A549 treated with AZD2906 at 1 μM for 4 hours (cell line): ENCODE results near the gene ACTR3C. TPM values are rescaled to one million over a fixed set of nuclear protein-coding genes. Genes with fewer than 3 reads are reported as not detected.

ENCODE experiments used
- total RNA-seq: library from RNA; stranded (reverse); fragments of 200-300 nt; extraction: Qiagen RNA extraction; gene quantifications from 5 replicates; pipeline ENCODE4 v1.2.3, GENCODE V29; 2022

Gene ACTR3C
- 0.06 to 0.07 TPM in 2 of 5 replicates, not detected in the others for total RNA-seq

DNA sequence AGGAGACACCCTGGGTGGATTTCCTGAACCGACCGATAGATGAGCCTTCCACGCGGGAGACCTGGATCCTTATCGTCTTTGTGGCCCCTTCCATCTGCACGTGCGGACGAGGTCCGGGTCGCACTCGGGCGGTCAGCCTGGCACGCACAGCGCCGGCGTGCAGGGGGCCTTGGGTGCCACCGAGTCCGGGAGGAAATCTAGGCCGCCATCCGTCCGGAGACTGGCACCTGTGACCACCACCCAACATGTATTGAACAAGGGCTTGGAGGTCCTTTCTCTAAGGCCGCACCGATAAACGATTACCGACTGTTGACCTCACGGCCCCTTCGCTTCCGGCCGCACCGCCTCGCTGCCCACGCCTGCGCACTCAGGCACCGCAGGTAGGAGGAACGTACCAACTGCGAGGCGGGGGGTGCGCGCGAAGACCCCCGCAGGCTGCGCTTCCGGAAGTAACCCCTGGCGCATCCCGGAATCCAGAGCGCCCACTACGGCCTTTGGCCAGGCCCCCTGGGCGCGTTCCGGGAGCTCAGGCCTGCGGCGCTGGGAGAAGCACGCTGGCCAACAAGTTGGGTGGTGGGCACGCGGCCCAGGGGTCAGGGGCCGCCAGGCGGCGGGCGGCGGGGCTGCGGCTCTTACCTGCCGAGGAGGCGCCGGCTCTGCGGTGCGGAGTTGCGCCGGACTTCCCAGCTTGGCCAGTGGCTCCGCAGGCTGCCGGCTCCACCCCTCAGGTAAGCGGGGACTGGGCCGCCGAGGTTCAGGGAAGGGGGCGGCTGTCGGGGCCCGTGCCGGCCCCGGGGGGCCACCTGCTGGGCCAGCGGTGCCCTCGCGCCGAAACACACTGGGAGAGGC is at the start of gene ACTR3C, which contains the start of gene LRRC61:
Gene ACTR3C, minus strand, starts transcription at position 713 of the 849 bp plus-strand sequence. CDS start 28,249 bp downstream, outside the sequence.
Gene LRRC61, plus strand, starts transcription at position 523 of the 849 bp plus-strand sequence. CDS start 13,507 bp downstream, outside the sequence.

DNA sequence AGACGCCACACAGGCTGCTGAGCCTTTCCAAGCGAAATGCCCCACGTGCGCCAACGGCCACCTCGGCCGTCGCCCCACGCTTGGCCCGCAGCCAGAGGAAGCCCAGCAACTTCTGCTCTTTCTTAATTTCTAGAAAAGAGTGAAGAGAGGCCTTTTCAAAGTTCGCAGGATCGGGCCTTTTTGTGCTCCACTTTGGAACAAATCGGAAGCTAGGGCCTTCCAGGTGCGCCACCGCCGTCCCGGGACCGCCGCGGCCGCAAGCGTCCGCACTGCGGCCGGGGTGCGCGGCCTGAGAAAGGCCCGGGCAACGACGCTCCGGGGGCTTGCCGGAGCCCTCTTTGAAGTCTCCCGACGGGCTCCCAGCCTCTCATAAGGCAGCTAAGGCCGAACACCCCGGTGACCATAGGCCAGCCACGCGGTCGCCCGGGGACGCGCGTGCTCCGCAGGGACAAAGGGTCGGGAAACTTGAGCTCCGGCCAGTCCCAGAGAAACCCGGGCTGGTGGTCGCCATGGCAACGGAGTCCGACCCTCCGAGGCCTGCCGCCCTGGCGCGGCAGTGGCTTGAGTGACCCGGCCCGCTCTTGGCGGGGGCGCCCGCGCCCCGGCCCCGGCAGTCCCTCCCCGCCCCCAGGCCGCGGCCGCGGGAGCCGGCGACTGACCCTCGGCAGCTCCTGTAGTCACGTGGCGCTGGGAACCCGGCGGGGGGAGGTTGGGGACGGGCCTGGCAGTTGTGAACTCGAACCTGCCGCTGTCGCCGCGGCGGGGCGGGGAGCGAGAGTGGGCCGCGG is 44.9 kb upstream of the ACTR3C start, which contains the start of gene REPIN1:
Gene REPIN1, plus strand, starts transcription at position 727 of the 788 bp plus-strand sequence. CDS start 890 bp downstream, outside the sequence.

DNA sequence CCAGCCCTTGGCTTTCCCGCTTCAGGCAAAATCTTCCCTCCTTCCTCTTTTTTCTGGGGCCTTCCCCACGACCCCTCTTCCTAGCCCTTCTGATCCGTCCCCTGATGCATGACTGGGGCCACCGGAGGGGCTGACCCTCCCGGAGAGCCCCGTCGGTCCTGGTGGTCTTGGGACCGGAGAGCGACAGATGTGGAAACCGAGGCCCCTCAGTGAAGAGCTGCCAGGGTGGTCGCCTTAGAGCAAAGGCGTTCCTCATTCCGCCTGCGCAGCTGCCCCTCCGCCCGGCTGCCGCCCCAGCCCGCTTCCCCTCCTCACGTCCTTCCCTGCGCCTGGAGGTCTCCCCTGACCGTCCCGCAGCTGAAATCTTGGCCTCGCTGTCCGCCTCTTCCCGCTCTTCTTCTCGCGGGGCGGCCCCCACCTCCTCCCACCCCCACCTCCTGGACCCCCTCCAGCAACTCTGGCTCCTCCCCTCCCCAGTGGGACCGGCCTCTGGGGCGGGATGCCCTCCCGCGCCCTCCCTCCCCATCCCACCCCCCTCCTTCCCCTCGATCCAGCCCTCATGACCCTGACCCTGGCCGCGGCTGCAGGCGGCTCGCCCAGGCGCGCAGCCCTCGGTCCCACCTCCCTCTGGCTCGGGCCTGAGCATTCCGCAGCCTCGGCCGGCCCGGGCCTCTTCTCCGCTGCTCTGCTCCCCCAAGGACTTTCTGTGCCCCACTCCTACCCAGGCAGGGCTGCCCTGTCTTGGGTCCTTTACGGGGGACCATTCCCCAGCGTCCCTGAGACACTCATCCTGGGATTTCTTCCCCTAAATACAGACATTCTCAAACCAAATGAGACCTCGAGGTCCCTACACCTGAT is 18.1 kb upstream of the ACTR3C start, which contains the start of gene RARRES2:
Gene RARRES2, minus strand, starts transcription at position 367 of the 858 bp plus-strand sequence. CDS start 1,020 bp downstream, outside the sequence.

Other genes with a start within 250 kb of the ACTR3C start
- gene LRRC61, start 190 bp downstream of the ACTR3C start, total RNA-seq: 0.06 to 0.15 TPM (median 0.10 TPM) in 5 replicates
- gene RARRES2, start 18.1 kb upstream of the ACTR3C start, total RNA-seq: not detected in 5 replicates
- 69.8 to 83.9 TPM (median 81.6 TPM) in 5 replicates for gene REPIN1, start 45.3 kb upstream of the ACTR3C start, total RNA-seq
- 4.4 to 7.3 TPM (median 6.4 TPM) in 5 replicates for gene ZNF775, start 55.8 kb upstream of the ACTR3C start, total RNA-seq
- gene GIMAP8, start 127.1 kb upstream of the ACTR3C start, total RNA-seq: 0.01 TPM in 1 of 5 replicates, not detected in the others
- gene GIMAP7, start 191.3 kb upstream of the ACTR3C start, total RNA-seq: not detected in 5 replicates
- not detected in 5 replicates for gene GIMAP4, start 243.8 kb upstream of the ACTR3C start, total RNA-seq